PC-3 (cell line): ENCODE measurements around the gene SUGP1. TPM values are rescaled to one million over a fixed set of nuclear protein-coding genes. Genes with fewer than 3 reads are reported as not detected.

Experiments
- ATAC-seq: fragments of 200-7000 bp; cut with Tn5 transposase; 2 replicates; pipeline ENCODE4 v1.9.1; 2020; ENCODE audit warnings: mild to moderate bottlenecking, moderate library complexity
- BruUV-seq: library from RNA; stranded (reverse); fragments of 400-500 nt; replicated peaks from 2 replicates; lab custom pipeline; 2021; lab: Mats Ljungman, UMichigan
- CTCF ChIA-PET: fragments of 300-600 bp; sonication (Branson Sonifier 250); formaldehyde crosslinking; loops from one replicate; lab custom pipeline; 2022; ENCODE audit warnings: antibody characterized with exemption; lab: Charles Lee
- POLR2A ChIA-PET: fragments of 300-600 bp; sonication (Branson Sonifier 250); formaldehyde crosslinking; loops from one replicate; lab custom pipeline; 2022; ENCODE audit warnings: antibody characterized with exemption; ENCODE audit not compliant: unreplicated experiment; lab: Charles Lee
- DNase-seq: peaks from one replicate; pipeline ENCODE4 v3.0.0-alpha.2; 2015
- H2AFZ ChIP-seq: fragments of 300-600 bp; sonication (generic); 2 replicates; pipeline ENCODE4 v1.6.0; 2016; ENCODE audit warnings: antibody characterized with exemption, low read length
- H3F3A ChIP-seq: fragments of 300-600 bp; sonication (generic); one replicate; pipeline ENCODE4 v1.6.0; 2017; ENCODE audit warnings: antibody characterized with exemption, low read length, control low read depth, mild to moderate bottlenecking; ENCODE audit not compliant: unreplicated experiment
- H3K27ac ChIP-seq: fragments of 300-600 bp; sonication (generic); 2 replicates; pipeline ENCODE4 v1.5.1; 2016; ENCODE audit warnings: mild to moderate bottlenecking, low read length
- H3K27me3 ChIP-seq: fragments of 300-600 bp; sonication (generic); 2 replicates; pipeline ENCODE4 v1.6.1; 2016; ENCODE audit warnings: low read length, mixed read lengths
- H3K36me3 ChIP-seq: fragments of 300-600 bp; sonication (generic); 2 replicates; pipeline ENCODE4 v1.6.1; 2016; ENCODE audit warnings: low read depth, mixed run types, low read length, mixed read lengths
- H3K4me1 ChIP-seq: fragments of 300-600 bp; sonication (generic); 2 replicates; pipeline ENCODE4 v1.5.1; 2016; ENCODE audit warnings: low read length; ENCODE audit not compliant: insufficient read depth
- H3K4me2 ChIP-seq: fragments of 300-600 bp; sonication (generic); 2 replicates; pipeline ENCODE4 v1.6.0; 2016; ENCODE audit warnings: low read length
- H3K4me3 ChIP-seq: fragments of 300-600 bp; sonication (generic); 2 replicates; pipeline ENCODE4 v1.5.1; 2016; ENCODE audit warnings: mild to moderate bottlenecking, low read length, mixed read lengths
- H3K79me2 ChIP-seq: fragments of 300-600 bp; sonication (generic); 2 replicates; pipeline ENCODE4 v1.6.1; 2017; ENCODE audit warnings: low read length, mixed read lengths
- H3K9ac ChIP-seq: fragments of 300-600 bp; sonication (generic); 2 replicates; pipeline ENCODE4 v1.6.0; 2016; ENCODE audit warnings: mild to moderate bottlenecking, low read length
- H3K9me2 ChIP-seq: fragments of 300-600 bp; sonication (generic); replicated peaks from 2 replicates; pipeline ENCODE4 v1.6.1; 2016; ENCODE audit warnings: mixed run types, low read length, mixed read lengths
- H3K9me3 ChIP-seq: fragments of 300-600 bp; sonication (generic); 2 replicates; pipeline ENCODE4 v1.6.1; 2016; ENCODE audit warnings: low read length, mixed read lengths
- H4K20me1 ChIP-seq: fragments of 300-600 bp; sonication (generic); 2 replicates; pipeline ENCODE4 v1.6.1; 2016; ENCODE audit warnings: low read length, mixed read lengths
- EZH2 ChIP-seq: fragments of 300-600 bp; sonication (generic); IDR thresholded peaks from one replicate; pipeline ENCODE4 v1.6.1; 2017; ENCODE audit warnings: antibody characterized with exemption, mild to moderate bottlenecking, low read length; ENCODE audit not compliant: unreplicated experiment
- EZH2phosphoT487 ChIP-seq: fragments of 300-600 bp; sonication (generic); IDR thresholded peaks from 2 replicates; pipeline ENCODE4 v1.6.1; 2018; ENCODE audit warnings: mild to moderate bottlenecking, antibody characterized with exemption, low read length, borderline replicate concordance
- intact Hi-C: fragments of 100-400 bp; cut with micrococcal nuclease; formaldehyde crosslinking; loops from 2 replicates; pipeline ENCODE4 v1.9.0; 2023
- total RNA-seq: library from RNA; depleted of rRNA; stranded (reverse); fragments of >200 nt; gene quantifications from 2 replicates; pipeline ENCODE4 v1.2.3, GENCODE V29; 2014
- TF ChIP-seq, protein P1 (sequence below): fragments of 300-600 bp; sonication (generic); conservative IDR thresholded peaks from 2 replicates; pipeline ENCODE4 v1.5.1; 2017; ENCODE audit warnings: antibody characterized with exemption, low read depth, mild to moderate bottlenecking, low read length

Gene SUGP1
- total RNA-seq, 1 experiment from 2014 or later = 42.1 TPM

DNA sequence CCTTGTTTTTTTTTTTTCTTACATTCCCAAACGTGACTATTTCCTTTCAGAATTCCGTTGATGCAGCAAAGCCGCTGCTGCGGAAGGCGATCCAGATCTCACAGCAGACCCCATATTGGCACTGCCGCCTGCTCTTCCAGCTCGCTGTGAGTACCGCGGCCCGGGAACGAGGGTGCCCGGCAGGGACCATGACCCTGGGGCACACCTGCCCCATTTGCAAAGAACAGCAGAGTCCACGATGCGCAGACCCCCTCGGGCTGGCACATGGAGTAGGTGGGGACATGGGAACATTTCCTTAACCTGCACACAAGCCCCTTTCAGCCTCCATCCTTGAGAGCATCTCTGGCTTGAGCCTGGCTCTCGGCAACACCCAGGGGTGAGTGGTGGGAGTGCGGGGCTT lies 16.8 kb upstream of the SUGP1 start:
- H3F3A ChIP-seq = no peaks in the 10 kb centered on the region
- H3K36me3 ChIP-seq = peaks cover 15% of the 10 kb centered on the region; the same call in 1 of the 2 replicates
- DNase-seq (no peak), ATAC-seq (no peak)
- H4K20me1 ChIP-seq = no peaks in the 10 kb centered on the region
- H3K27me3 ChIP-seq = no peaks in the 10 kb centered on the region
- H3K4me1 ChIP-seq = no peaks in the 10 kb centered on the region
- no peaks in the 10 kb centered on the region for H3K9me3 ChIP-seq
- no TSS peak for BruUV-seq
- POLR2A ChIA-PET = no interaction called here
- H3K4me2 ChIP-seq = no peak overlapping the region
- H3K27ac ChIP-seq = no peak overlapping the region
- no peak overlapping the region for H2AFZ ChIP-seq
- CTCF ChIA-PET = no interaction called here
- intact Hi-C loops = no loop called here
- TF ChIP-seq EZH2 (no peak), EZH2phosphoT487 (no peak)
- TF ChIP-seq, protein P1, sequence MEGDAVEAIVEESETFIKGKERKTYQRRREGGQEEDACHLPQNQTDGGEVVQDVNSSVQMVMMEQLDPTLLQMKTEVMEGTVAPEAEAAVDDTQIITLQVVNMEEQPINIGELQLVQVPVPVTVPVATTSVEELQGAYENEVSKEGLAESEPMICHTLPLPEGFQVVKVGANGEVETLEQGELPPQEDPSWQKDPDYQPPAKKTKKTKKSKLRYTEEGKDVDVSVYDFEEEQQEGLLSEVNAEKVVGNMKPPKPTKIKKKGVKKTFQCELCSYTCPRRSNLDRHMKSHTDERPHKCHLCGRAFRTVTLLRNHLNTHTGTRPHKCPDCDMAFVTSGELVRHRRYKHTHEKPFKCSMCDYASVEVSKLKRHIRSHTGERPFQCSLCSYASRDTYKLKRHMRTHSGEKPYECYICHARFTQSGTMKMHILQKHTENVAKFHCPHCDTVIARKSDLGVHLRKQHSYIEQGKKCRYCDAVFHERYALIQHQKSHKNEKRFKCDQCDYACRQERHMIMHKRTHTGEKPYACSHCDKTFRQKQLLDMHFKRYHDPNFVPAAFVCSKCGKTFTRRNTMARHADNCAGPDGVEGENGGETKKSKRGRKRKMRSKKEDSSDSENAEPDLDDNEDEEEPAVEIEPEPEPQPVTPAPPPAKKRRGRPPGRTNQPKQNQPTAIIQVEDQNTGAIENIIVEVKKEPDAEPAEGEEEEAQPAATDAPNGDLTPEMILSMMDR = no peak
- no peak overlapping the region for H3K4me3 ChIP-seq
- no peak overlapping the region for H3K9ac ChIP-seq
- H3K9me2 ChIP-seq = no peaks in the 10 kb centered on the region
- H3K79me2 ChIP-seq = no peaks in the 10 kb centered on the region

DNA sequence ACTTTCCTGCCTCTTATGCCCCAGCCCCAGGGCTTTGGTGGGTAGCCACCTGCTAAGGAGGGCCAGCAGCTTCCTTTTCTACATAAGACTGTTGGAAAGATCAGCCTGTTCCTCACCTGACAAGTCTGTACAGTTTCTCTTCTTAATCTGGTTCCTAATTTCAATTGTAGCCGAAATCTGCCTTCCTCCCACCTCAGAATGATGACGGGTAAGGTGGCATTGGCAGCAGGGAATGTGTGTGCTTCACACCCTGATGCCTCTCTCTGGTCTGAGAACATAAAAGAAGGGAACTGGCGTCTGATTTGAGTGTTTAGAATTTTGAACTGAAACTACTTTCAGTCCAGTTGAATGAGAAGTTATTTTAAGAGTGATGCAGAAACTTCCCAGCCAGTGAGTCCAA lies 16.3 kb upstream of the SUGP1 start:
- Histone ChIP-seq H3K79me2 (no peaks in the 10 kb centered on the region), H3K4me1 (no peaks in the 10 kb centered on the region), H3K4me3 (no peak overlapping the region), H2AFZ (no peak overlapping the region), H3K9me2 (no peaks in the 10 kb centered on the region), H3K9me3 (no peaks in the 10 kb centered on the region), H3F3A (no peaks in the 10 kb centered on the region), H4K20me1 (no peaks in the 10 kb centered on the region), H3K4me2 (no peak overlapping the region), H3K27me3 (no peaks in the 10 kb centered on the region), H3K9ac (no peak overlapping the region), H3K27ac (no peak overlapping the region), H3K36me3 (peaks cover 17% of the 10 kb centered on the region; the same call in 1 of the 2 replicates)
- no TSS peak for BruUV-seq
- DNase-seq = no peak
- intact Hi-C loops = no loop called here
- TF ChIP-seq, protein P1 = no peak
- no peak for TF ChIP-seq EZH2
- TF ChIP-seq EZH2phosphoT487 = no peak
- ChIA-PET POLR2A (no interaction called here), CTCF (no interaction called here)
- ATAC-seq = no peak

DNA sequence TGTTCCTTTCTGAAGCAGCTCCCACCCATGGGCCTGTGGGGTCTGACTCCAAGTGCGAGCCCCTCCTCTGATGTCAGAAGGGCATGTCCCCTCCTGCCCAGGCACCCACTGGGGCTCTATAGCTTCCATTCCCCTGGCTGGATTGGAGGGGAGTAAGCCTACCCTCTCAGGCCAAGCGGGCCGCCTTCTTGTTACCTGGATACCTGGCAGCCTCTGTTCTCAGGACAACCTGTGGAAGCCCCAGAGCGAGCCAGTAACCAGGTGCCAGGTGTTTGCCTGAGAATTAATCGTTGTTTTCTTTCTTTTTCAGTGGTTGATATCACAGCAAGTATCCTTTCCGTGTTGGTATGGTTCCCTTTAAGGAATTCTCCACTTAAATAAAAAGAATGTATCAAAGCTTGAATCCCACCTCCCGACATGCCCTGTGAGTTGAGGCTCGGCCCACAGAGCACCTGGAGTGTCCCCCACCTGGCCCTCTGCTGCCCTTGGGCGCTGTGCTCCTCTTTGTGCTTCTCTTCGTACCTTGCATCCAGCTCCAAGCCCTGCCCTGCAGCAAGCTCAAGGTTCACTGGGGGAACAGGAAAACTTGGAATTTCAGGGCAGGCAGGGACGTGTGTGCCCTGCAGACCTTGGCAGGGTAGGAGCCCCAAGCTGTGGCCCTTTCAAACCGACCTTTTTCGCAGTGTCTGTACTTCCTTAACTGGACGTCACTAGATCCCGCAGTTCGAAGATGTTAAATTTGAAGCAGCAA lies 15.3 kb upstream of the SUGP1 start:
- ATAC-seq (no peak), DNase-seq (no peak)
- Histone ChIP-seq H3K9ac (no peak overlapping the region), H3K4me3 (no peak overlapping the region), H3F3A (no peaks in the 10 kb centered on the region), H3K79me2 (0 out of 2 replicates have a peak, but pooled peaks cover 4% of the 10 kb centered on the region), H4K20me1 (no peaks in the 10 kb centered on the region), H2AFZ (no peak overlapping the region), H3K27ac (no peak overlapping the region), H3K9me2 (no peaks in the 10 kb centered on the region), H3K27me3 (no peaks in the 10 kb centered on the region), H3K4me1 (no peaks in the 10 kb centered on the region), H3K9me3 (no peaks in the 10 kb centered on the region), H3K4me2 (no peak overlapping the region), H3K36me3 (peaks cover 19% of the 10 kb centered on the region; the same call in 1 of the 2 replicates)
- no peak for TF ChIP-seq EZH2phosphoT487
- no peak for TF ChIP-seq EZH2
- TF ChIP-seq, protein P1 = no peak
- CTCF ChIA-PET = no interaction called here
- BruUV-seq = no TSS peak
- POLR2A ChIA-PET = no interaction called here
- intact Hi-C loops = no loop called here
